ENCODE results near the gene ATP11B.
A peak's percentile ranks its signal among the peaks of the same experiment; 100 is the strongest.

The ATP11B gene

DNA sequence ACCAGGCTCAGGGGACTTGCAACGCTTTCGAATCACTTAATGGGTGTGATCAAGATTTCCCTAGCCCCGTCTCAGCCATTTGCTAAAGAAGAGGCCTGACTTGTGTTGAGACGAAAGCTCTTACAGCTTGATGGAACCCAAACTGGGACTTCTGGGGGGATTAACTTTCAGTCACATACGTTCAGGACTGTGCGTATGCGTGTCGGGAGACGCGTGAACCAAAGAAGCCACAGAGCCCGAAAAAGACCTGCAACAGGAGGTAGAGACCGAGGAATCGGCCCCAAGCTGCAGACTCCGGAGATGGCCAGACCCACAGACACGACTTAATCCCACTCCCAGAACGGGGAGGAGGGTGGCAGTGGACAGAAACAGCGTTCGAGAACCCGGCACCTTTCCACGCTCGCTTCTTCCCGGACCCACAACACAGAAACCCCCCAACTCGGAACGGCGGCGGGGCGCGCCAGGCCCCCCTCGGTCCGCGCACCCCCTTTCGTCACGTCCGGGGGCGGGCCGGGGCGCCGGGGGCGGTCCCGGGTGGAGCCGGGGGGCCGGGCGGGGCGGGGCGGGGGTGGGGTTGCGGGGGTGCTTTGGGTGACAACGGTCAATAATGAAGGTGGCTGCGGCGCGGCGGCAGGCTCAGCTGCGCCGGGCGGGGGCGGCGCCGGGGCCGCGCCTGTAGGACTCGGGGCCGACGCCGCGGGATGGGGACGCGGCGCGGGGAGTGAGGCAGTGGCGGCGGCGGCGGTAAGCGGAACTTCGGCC, at the start of gene ATP11B:
ATP11B (plus strand) TSS at position 604 of the 762 bp plus-strand sequence. CDS start 256 bp downstream, outside the sequence.
- peak; percentile 77 for DNase-seq

- DNase-seq = no peak
These were observed 46.3 kb upstream of the ATP11B start for GRCh38 chr3:182746959-182747358.

DNA sequence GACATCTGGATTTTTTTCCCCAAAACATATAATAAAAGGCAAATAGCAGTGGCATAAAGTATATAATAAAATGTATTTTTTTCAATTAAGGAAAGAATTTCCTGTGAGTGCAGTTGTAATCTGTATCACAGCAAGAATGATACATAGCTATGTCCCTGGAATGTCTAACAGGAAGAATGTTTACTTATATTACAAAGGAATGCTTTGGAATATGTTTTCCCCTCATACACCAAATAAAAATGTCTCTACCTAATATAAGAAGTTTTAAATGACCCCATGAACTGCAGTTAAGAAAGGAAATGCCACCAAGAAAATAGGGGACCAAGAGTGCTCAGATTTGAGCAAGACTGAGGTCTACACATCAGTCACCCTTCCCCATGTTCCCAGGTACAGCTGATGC, 38.0 kb upstream of the ATP11B start:
- DNase-seq = no peak

DNA sequence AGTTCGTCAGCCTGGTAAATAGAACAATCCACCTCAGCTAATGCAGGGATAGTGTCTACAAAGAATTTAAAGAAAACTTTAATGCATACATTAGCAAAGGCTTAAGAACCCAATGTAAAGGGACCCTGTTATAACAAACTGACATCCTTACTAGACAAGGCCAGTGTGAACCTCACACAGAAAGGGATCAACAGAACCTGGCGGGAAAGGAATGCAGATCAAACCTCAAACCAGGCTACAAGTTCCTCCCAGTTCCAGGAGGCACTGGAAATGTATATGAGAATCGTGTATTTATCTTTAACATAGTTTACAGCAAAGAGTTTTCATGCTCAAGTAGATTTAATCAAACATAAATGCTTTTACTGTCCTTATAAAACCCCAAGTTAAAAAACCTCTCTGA, 37.6 kb upstream of the ATP11B start:
- no peak for DNase-seq

DNA sequence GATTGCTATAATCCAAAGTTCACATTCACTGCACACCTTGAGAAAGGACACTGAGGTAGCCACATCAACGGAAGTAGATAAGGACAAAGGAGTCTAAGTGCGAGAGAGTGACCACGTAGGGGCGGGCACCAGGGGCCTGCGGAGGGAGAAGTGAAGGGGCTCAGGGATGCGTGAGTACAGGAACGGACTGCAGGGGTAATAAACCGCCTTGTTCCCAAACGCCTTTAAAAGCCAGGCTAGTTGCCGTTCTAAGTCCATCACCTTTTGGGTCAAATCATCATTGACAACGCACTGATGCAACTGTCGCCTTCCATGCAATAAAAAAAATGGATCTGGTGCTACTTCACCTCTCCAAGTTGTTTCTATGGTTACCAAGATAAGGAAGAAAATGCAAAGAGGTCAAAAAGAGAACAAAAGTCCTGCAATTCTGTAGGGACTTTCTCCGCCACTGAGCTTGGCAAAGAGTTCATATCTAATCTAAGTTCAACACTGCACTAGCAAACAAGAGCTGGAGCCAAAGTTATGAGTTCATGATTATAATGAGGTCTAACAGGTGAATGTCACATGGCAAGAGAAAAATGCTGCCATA, 32.6 kb upstream of the ATP11B start:
- no peak for DNase-seq

GRCh38 chr3:182763896-182764295, 29.4 kb upstream of the ATP11B start:
- DNase-seq = no peak

- DNase-seq = no peak
These were observed 28.0 kb upstream of the ATP11B start for GRCh38 chr3:182765287-182765686.

- DNase-seq = no peak
These were observed 27.2 kb upstream of the ATP11B start for GRCh38 chr3:182766099-182766498.

GRCh38 chr3:182768413-182768812, 24.9 kb upstream of the ATP11B start:
- DNase-seq = no peak

GRCh38 chr3:182769673-182770072, 23.6 kb upstream of the ATP11B start:
- DNase-seq = no peak

DNA sequence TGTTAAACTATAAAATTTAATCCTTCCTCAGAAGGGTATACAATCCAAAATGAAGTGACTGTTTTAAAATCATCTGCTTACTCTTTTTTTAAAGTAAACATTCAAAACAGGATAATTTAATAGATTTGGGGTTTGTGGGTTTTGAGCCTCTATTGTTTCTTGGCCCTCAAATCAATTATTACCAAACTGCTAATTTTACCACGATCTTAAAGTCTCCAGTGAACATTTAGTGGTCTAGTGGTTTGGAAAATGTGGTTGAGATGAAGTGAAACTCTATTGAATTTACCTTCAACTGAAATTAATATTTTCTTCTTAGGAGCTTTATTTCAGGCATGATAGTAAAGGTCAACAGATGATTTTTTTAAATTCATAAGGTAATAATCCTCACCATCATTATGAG, 11.2 kb upstream of the ATP11B start:
- DNase-seq = no peak

DNA sequence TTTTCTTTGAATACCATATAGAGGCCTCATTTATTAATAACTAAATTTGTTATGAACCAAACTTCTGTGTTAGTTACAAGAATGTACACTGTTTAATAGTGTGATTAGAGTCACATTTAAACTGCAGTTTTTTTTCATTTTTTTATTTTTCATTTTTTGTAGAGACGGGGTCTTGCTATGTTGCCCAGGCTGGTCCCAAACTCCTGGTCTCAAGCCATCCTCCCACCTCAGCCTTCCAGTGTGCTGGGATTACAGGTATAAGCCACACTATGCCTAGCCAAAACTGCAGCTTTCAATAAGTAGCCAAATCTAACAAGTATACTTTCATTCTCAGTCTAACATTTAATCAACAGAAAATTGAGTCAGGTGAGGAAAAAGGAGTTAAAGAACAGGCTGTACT, 10.2 kb upstream of the ATP11B start:
- no peak for DNase-seq

- no peak for DNase-seq
These were observed 8.8 kb upstream of the ATP11B start for GRCh38 chr3:182784542-182784941.

GRCh38 chr3:182785142-182785541, 8.2 kb upstream of the ATP11B start:
- DNase-seq = no peak

- DNase-seq = no peak
These were observed 7.5 kb upstream of the ATP11B start for GRCh38 chr3:182785756-182786155.

GRCh38 chr3:182786564-182787196, 6.6 kb upstream of the ATP11B start:
- no peak for DNase-seq

- no peak for DNase-seq
These were observed 5.8 kb upstream of the ATP11B start for GRCh38 chr3:182787302-182788036.

GRCh38 chr3:182789371-182789770, 3.9 kb upstream of the ATP11B start:
- DNase-seq = no peak

- DNase-seq = no peak
These were observed 2.7 kb upstream of the ATP11B start for GRCh38 chr3:182790612-182791011.

GRCh38 chr3:182793663-182794454, 555 bp downstream of the ATP11B start:
- DNase-seq = peak; percentile 64

DNA sequence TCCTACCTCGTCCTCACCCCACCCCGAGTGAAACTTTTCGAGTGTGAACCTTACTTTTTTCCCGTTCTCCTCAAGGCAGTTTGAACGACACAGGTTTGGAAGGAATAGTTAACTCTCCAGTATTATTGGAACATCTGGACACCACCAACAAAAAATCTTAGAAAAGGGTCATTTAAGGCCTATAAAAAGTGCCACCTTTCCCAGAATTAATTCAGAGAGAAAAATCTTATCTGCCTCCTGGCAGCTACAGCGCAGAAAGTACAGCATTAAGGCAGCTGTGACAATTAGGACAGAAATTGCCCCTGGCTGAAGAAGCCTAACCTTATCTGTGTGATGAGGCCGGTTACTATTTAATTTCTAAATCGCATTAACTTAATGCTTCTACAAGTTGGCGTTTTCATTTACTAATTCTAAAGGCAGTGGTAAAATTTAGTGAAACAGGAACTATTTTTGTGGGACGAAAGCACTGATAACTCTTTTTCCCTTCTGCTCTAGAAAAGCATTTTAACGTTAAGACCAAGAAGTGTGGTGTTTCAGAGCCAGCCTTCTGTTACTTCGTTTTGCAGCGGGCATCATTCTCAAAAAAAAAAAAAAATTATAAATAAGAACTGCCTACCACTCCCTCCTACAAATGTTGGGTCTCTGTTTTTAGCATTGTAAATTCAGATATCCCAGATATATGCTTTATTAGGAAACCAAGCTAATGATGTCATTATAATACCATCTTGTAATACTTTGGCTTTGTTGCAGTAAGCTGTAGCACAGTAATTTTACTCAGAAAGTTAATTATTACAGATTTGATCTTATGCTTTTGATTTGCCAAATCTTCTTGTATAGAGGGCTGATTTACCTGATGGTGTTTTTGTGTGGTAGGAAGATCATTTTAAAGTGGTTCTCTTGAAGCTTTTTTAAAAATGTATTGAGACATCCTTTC, 1.4 kb downstream of the ATP11B start:
- DNase-seq = no peak

GRCh38 chr3:182795389-182795782, 2.1 kb downstream of the ATP11B start:
- peak; percentile 31 for DNase-seq

Data from activated naive CD4-positive, alpha-beta T cell treated with Interleukin-2 at 50 U/mL for 16 hours (primary cell).